GM23248 (cell line): ENCODE measurements around the gene LCN12.

Experiments
- EZH2 ChIP-seq: fragments of 200-600 bp; sonication (generic); IDR thresholded peaks from 2 replicates; pipeline ENCODE4 v1.6.1; 2018; ENCODE audit warnings: antibody characterized with exemption, mild to moderate bottlenecking; ENCODE audit not compliant: insufficient read depth, poor library complexity, severe bottlenecking
- EZH2phosphoT487 ChIP-seq: fragments of 200-600 bp; sonication (generic); IDR thresholded peaks from 2 replicates; pipeline ENCODE4 v1.6.1; 2018; ENCODE audit warnings: antibody characterized with exemption, moderate library complexity, mild to moderate bottlenecking, low read depth; ENCODE audit not compliant: insufficient read depth

GRCh38 chr9:136995362-136995761, 43.3 kb downstream of the LCN12 start:
- TF ChIP-seq EZH2 = no peak
- TF ChIP-seq EZH2phosphoT487 = no peak
